ENCODE data around the gene ALDH1L2.

The ALDH1L2 gene

DNA sequence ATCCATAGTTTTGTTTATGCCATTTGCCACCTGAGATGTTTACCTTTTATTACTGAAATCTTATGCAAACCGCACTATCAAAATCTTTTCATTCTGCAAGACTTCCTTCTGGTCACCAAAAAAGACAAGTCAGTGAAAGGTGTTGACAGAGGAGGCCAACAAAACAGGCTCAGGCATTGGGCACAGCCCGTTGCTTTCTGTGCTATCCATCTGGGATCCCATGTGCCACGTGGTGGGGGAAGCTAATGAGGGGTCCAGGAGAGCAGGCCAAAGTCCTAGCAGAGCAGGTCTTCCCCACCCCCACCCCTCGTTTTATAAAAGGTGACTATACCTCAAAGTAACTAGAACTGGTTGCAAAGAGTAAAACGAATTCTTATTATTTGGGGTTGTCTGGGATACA is 1.2 kb downstream of the ALDH1L2 start:
- no peak for DNase-seq

DNA sequence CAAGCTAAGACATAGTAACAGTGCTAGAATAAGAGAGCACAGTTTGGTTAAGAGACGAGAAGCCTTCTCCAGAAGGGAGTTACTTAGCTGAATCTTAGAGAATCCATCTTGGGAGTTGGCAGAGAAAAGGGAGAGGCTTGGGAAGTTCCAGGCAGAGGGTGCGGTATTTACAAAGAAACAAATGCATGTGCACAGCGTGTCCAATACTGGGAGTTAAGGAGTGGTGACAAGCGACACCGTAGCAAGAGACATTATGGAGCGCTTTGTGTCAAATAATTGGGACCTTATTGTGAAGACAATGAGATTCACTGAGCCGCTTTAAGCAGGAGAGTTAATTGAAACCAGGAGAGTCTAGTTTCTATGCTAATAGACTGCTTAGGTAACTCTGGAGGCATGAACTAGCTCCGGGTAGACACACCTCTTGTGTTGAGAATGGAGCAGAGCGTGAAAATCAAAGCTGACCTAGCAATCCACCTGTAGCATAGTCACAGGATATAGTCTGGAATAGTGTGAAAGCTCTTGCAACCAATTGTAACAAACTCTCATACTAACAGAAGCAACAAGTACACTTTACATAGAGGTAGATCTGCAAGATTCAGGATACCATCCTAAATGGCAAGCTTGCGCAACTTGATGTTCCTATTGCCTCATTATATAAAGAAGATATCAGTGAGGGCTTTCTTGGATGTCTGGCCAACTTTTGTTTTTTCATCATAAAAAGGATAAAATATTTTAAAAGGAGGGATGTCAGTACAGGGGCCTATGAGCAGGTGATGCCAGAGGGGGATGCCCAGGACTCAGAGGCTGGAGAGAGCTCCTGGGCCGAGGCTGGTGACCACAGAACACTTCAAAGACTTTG is 5.3 kb downstream of the ALDH1L2 start:
- DNase-seq: peak; percentile 14

DNA sequence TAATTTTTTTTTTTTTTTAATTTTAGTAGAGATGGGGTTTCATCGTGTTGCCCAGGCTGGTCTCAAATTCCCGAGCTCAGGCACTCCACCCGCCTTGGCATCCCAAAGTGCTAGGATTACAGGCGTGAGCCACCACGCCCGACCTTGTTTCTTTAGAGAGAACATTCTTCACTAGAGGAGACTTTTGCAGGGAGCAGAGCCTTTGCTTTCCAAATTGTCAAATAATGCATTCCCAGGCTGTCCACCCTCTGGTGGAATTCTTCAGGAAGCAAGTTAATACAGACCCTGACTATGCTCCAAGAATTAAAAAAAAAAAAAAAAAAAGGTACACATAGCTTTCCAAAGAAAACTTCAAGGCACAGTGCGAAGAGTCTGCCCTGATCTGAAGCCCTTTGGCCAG is 6.8 kb downstream of the ALDH1L2 start:
- no peak for DNase-seq

DNA sequence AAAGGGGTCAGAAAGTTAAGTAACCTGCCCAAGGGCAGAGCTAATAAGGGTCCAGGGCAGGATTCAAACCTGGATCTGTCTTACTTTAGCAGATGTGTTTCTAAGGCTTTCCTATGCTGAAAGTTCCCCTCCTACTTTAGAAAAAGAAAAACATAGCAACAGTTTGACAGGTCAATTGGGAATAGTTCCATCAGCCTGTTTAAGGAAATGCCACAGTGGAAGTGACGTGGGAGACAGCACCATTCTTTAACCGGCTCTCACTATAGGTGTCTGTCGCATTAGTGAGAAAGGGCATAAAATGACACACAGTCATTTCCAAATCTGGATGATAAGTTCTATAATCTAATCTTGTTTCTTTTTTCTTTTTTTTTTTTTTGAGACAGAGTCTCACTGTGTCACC is 7.3 kb downstream of the ALDH1L2 start:
- DNase-seq: no peak

DNA sequence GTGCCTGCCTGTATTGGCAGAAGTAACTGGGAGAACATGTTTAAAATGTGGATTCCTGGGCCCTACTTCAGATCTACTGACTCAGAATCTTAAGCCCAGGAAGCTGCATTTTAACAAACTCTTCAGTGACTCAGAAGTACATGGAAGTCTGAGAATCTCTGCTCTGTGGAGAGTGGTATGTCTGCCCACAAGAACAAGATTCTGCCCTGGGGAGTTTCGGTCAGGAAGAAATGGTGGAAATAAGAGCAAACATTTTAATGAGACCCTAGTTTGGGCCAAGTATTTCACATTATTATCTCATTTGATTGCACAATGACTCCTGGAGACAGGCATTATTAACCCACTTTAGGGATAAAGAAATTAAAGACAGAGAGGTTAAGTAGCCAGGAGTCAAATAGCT is 8.2 kb downstream of the ALDH1L2 start:
- DNase-seq: no peak

DNA sequence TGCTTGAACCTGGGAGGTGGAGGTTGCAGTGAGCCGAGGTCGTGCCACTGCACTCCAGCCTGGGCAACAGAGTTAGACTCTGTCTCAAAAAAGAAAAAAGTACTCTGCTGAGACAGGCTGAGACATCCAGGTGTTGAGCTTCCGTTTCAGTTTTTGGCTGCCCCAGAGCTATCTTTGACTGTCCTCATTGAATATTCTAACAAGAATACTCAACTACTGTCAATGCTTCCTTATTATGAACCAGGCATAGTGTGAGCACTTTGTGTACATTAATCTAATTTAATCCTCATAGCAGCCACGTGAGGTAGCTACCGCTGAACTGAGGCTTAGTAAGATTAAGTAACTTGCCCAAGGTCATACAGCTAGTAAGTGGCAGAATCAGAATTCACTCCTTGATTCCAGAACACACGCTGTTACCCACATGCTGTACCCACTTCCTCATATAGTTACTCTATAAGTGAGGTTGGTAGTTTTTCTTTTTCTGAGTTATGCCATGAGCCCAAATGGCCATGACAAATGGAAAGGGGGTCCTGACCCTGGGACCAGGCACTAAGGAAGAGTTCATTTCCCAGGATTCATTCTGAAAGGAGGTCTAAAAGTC is 11.3 kb downstream of the ALDH1L2 start:
- DNase-seq: no peak

DNA sequence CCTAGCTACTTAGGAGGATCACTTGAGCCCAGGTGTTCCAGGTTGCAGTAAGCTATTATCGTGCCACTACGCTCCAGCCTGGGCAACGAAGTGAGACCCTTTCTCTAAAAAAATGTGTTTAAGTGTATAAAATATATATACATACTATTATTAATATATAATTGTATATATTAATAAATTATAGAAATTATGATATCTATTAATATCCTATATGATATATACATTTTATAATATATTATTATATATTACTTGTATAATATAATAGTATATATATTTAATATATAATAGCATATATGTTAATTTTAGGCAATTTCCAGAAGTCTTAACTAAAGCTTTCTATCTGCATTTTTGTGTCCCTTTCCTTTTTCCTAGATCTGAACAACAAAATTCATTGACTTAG is 12.3 kb downstream of the ALDH1L2 start:
- no peak for DNase-seq

DNA sequence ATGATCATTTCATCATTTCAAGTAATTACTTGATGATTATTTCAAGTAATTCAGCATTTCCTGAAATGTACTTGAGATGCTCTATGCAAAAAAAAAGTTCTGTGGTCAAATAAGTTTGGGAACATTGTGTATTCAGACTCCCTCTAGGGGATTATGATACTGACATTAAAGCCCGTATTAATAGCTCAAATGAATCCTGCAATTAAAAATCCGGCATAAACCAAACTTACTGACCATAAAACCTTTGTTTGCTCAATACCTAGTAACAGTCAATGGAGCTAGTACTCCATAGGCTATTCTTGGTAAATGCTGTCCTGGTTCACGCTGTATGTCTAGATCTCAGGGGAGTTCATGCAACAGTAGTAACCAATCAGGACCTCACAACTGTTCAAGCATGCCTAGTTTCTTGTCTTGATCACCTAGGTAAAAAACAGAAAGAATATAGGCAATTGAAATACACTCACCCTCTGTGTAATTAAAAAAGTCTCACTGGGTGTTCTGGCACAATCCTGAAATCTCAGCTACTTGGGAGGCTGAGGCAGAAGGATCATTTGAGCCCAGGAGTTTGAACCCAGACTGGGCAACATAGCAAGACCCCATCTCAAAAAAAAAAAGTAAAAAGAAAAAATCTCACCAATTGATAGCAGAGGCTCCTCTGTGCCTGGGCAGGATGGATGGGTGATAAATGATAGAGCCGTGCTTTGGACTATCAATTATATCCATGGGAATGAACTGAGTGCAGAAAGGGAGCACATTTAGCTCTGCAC is 14.1 kb downstream of the ALDH1L2 start:
- DNase-seq: no peak

DNA sequence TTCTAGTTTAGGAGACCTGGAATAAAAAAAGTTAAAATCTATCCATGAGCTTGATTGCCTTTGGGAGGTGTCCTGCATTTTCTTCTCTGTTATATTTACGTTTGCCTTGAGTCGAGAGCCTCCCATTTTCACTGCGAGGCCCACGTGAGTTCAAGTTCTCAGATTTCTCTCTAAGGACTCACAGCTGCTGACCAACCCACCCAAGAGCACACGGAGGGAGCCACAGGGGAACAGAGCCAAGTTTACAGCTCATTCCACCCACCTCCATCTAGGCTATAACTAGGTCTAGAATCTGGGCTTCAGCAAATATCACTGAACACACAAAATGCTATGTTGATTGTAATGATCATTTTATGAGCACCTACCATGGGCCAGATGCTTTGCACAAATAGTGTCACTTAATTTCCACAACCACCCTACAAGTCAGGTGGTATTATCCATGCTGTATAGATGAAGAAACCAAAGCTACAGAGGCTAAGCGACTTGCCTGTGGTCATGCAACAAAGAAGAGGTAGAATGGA is 16.7 kb downstream of the ALDH1L2 start:
- no peak for DNase-seq

DNA sequence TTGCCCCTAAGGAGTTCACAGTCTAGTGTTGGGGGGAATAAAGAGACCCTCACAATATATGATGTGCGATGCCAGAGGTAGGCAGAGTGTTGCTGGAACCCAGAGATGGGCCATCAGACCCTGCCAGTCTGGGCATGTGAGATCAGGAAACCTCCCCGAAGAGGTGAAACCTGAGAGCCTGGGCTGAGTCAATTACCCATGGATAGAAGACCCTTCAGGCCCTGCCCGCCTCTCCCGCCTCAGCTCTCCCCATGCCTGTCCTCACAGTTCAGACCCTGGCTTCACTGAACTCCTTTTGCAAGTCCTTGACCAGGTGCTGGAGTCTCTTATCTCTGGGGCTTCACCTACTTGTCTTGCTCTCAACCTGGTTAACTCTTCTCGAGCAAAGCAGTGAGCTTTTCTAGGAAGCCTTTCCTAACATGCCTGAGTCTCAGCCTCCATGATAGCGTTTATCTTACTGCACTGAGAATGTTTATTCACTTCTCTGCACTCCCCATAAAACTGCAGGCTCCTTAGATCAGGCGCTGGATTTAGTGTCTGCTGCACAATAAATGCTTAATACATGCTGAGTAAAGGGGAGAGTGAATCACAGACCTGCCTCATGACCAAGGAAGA is 19.6 kb downstream of the ALDH1L2 start:
- DNase-seq: no peak

DNA sequence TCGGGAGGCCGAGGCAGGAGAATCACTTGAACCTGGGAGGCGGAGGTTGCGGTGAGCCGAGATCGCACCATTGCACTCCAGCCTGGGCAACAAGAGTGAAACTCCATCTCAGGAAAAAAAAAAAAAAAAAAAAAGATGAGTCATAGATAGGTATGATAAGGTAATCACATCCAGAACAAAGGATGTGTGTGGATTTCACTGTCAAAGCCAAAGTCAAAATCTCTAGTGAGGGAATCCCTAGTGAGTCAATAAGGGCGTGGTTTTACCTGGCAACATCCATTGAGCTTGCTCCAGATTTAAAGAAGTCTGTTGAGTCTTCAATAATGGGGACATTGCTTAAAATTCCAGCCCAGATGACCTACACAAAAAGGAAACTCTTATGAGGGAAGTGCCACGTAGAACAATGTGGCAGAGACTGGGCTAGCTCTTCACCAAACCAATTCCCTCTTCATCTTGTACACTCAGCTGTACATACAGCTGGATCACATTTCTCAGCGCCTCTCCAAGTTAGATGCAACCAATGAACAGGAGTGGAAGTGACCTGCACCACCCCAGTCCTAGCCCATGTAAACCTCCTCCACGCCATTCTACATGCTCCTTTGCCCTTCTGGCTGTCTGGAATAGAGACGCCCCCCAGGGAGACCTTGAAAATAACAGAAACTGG is 23.4 kb downstream of the ALDH1L2 start:
- DNase-seq: no peak

DNA sequence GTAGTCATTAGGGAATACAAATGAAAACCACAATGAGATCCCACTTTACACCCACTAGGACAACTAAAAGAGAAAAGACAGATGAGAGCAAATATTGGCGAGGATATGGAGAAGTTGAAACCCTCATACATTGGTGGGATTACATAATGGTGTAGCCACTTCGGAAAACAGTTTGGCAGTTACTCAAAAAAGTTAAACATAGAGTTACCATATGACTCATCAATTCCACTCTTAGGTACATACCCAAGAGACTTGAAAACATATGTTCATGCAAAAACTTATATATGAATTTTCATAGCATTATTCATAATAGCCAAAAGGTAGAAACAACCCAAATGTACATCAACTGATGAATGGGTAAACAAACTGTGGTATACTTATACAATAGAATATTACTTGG is 27.1 kb downstream of the ALDH1L2 start:
- DNase-seq: no peak

DNA sequence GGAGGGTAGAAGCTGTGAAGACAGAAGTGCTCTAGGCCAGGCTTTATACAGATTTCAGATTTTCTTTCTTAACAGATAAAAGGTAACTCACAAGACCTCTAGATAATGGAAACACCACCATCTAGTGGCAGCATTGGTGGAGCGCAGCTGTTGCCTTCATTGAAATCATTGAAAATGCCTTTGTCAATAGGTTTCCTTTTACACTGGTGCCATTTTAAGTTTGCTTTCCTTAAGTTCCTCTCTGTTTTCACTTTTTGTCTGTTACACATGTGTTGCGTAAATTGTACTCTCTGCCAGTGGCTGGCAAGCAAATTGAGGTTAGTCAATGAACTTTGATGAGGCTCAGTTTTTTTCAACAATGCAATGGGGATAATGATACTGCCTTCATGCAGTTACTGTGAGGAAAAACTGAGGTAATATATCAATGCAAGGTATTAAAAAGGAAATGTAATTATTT is 31.1 kb downstream of the ALDH1L2 start:
- DNase-seq: peak; percentile 61

DNA sequence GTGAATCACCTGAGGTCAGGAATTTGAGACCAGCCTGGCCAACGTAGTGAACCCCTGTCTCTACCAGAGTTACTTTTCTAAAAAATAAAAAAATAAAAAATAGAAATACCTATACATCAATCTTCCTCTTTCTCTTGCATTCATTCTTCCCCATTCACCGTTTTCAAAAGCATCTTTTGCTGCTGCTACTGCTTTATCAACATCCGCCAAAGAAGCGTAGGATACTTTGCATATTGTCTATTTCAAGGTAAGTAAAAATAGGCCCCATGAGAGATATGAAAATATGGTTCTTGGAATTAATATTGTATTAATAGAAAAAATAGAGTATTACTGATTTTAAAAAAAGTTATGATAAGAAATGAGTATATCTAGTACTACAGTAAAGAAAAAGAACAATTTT is 32.3 kb downstream of the ALDH1L2 start:
- no peak for DNase-seq

DNA sequence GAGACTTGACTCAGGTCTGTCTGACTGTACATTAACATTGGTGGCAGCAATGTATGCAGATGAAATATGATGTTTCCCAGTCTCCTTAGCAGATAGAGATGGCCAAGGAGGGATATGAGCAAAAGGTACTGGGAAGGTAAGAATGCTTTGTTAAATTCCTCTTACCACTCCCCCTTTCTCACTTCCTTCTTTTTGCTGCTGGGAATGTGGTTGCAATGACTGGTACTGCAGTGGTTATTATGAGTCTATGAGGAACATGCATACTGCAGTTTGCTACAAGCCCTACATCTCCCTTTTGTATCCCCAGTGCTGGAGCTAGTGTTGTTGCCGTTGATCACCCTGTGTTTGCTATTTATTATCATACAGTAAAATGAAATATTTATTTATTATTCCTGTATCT is 35.9 kb downstream of the ALDH1L2 start:
- DNase-seq: no peak

DNA sequence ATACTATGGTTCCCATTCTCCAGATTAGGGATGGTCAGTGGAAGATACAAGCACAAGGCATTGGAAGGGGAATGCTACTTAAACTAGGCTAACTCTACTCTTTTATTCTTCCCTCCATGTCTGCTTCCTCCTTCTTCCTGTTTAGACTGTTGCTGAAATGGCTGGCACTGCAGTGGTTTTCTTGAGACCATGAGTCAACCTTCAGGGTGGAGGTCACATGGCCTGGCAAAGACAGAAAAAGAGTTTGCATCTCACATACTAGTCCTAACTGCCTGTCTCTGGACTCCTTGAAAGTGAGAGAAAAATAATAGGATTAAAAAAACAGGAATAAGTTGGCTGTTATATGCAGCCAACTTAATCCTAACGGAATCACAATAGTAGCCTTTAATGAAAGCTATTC is 37.0 kb downstream of the ALDH1L2 start:
- DNase-seq: no peak

DNA sequence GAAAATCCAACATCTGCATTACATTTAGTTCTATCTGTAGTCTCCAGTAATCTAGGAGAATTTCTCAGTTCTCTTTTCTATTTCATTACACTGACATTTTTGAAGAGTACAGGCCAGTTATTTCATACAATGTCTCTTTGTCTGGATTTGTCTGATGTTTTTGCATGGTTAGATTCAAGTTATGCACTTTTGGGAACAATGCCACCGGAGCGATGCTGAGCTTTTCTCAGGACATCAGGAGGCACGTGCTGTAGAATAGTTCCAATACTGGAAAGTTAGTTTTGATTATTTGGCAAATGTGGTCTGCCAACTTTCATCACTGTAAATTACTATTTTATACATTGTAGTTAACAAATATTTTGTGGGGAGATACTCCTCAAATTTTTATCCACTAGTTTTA is 43.1 kb downstream of the ALDH1L2 start:
- DNase-seq: no peak

DNA sequence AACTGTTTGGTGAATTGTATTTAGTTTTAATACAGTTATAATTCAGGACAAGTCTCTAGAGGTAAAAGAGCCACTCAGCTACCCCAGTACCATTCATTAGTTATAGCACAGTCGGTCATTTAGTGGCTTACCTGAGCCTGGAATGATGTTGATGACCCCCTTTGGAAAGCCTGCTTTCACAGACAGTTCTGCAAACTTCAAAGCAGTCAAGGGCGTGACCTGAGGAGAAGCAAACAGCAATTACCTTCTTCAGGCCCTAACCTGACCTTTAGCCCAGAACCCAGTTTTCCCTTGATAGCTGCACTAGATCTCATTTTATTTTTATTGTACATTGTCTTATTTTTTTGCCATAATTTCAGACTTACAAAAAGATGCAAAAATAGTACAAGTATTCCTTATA is 43.8 kb downstream of the ALDH1L2 start:
- no peak for DNase-seq

DNA sequence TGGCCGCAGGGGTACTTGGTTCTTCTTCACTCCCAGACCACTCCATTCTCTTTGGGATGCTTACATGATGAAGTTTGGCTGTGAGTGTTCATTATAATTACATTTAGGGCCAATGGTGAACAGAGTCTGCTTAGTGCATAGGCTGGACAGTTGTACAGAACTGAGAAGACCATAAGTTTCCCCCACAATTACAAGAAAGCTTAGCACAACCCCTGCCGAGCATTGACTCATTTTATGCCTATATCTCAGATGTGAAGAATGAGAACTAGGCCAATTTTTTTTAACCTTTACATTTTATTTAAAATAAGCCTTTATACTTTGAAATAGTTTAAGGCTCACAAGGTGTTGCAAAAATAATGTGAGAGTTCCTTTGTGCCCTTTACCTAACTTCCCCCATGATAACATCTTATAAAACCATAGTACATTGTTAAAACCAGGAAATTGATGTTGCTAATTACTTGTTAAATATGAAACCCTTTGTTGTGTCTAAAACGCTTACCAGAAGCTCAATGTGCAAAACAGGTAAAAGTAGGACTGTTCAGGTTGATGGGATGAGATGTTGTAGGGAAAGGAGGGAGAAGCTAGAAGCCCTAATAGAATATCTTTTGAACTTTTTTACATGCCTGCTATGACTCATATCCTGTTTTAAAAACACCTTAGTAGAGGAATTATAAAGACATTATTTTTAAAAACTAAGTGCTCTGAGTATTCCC is 47.2 kb downstream of the ALDH1L2 start:
- no peak for DNase-seq

DNA sequence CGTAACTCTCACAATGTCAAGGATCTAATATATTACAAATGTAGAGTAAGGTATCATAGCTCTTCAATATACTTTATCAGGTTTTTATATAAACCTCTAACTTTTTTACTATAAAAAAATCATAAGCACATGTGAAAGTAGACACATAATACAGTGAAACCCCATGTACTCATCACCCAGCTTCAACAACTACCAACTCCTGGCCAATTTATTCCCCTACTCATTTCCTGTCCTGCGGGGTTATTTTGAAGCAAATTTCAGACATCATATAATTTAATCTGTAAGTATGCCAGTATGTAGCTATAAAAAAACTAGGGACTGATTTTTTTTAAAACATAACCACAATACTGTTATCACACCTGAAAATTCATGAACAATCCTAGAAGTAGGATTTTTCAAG is 50.4 kb downstream of the ALDH1L2 start:
- DNase-seq: no peak

DNA sequence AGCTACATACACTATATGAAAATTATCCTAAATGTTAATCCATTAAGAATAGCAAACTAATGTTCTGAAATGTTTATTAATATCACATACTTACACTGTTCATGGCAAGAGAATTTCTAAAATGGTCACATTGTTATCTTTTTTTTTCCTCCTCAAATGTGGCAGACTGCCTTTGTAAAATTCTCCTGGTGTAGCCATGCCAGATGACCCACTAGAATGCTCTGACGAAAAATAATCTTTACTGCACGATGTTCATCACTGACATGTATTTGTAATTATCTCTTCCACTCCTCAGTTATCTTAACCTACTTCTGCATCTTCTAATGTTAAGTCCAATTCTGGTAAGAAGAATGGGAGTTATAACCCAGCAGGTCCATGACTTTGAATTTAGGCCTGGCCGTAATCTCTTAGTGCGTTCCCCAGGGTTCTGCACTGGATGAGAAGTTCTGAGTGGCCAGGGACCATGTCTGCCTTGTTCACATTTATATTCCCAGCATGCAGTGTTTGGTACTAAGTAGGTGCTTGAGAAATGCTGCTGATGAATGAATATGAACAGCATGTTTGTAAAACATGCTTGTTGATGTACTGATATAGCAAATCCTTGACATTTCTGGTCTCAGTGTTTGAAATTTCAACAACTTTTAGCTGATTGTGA is 51.4 kb downstream of the ALDH1L2 start:
- DNase-seq: no peak

Measured in NCI-H146 (cell line).